Medulla oblongata (tissue), 1 donor: ENCODE data around the gene PSMB11.

ENCODE experiments used
- DNase-seq: peaks from one replicate; pipeline ENCODE4 v3.0.0-alpha.2; 2015; ENCODE audit errors: extremely low spot score

PSMB11 gene

GRCh38 chr14:23085458-23085857 lies 43.4 kb downstream of the PSMB11 start:
- DNase-seq: no peak

DNA sequence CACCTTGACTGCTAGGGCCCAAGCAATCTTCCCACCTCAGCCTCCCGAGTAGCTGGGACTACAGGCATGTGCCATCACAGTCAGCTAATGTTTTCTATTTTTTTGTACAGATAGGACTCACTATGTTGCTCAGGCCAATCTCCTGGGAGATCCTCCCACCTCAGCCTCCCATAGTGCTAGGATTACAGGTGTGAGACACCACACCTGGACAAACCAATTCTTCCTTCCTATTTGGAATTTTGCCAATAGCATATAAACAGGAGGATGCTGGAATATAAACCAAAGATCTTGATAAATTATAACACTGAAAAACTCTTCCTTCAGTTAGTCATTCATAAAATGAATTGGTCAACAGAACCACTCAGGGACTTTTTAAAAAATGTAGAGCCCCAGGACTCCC lies 44.6 kb downstream of the PSMB11 start:
- no peak for DNase-seq

DNA sequence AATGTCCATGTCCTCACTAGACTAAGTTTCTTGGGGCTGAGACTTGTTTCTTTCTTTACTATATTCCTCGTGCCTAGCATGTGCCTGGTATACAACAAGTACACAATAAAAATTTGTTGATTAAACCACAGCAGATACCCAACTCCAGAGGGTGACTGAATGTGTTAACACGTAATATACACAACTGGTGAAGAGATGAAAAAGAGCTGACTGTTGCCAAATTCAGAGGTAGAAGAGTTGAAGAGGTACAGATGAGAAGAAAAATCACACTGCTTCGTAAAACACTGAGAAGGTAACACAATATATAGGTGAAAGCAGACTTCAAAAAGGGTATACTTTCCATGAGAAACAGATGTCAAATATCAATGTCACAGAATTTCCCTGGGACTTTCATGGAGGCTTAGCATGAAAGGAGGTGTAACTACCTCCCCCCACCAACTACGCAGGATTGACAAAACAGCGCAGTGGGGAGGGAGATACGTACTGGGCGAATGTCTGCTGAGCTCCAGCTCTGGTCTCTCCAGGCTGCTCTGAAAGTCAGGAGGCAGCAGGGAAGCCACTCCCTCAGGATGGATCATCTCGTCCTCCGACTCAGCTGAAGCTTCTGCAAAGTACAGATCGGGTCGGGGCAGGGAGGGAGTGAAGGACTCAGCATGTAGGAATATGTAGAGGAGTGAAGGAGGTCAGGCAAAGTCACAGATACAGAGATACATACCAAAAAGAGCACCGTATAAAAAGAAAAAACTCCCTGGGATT lies 47.7 kb downstream of the PSMB11 start:
- no peak for DNase-seq

GRCh38 chr14:23090254-23090636 lies 48.2 kb downstream of the PSMB11 start:
- DNase-seq: no peak

DNA sequence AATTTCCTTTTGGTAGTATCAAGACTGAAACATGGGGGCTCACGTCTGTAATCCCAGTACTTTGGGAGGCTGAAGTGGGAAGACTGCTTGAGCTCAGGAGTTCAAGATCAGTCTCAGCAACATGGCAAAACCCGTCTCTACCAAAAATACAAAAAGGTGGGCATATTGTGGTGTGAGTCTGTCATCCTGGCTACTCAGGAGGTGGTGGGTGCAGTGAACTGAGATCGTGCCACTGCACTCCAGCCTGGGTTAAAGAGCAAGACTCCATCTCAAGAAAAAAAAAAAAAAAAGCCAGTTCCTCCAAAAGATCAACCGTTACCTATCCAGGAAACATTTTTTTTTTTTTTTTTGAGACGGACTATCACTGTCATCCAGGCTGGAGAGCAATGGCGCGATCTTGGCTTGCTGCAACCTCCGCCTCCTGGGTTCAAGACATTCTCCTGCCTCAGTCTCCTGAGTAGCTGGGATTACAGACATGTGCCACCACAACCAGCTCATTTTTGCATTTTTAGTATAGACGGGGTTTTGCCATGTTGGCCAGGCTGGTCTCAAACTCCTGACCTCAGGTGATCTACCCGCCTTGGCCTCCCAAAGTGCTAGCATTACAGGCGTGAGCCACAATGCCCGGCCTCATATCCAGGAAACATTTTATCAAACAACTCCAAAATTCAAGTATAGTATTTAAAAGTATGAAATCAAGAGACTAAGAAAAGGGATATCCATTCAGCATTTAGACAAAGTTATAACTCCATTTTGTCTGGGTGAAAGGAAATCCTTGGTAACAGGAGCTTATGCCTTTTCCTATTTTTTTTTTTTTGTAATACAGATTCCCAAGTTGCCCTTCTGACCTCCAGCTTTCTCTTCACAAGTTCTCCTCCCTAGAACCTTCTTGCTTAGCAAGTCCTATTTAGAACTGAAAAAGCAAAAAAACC lies 49.5 kb downstream of the PSMB11 start:
- no peak for DNase-seq

- no peak for DNase-seq
Observed at GRCh38 chr14:23093104-23093503, 51.1 kb downstream of the PSMB11 start.

- no peak for DNase-seq
Observed at GRCh38 chr14:23093526-23093925, 51.5 kb downstream of the PSMB11 start.
